H1 (cell line): ENCODE measurements around the gene SCN4A. TPM values are rescaled to one million over a fixed set of nuclear protein-coding genes. Genes with fewer than 3 reads are reported as not detected.

Experiments used
- CTCF ChIA-PET: fragments of 300-600 bp; sonication (Branson Sonifier 250); formaldehyde crosslinking; loops from one replicate; lab custom pipeline; 2021; ENCODE audit not compliant: partially characterized antibody; lab: Charles Lee
- POLR2A ChIA-PET: fragments of 300-600 bp; sonication (Branson Sonifier 250); formaldehyde crosslinking; loops from one replicate; lab custom pipeline; 2021; ENCODE audit warnings: inconsistent platforms; ENCODE audit not compliant: partially characterized antibody; lab: Charles Lee
- DNase-seq, 2 experiments: peaks; one replicate each; pipeline versions ENCODE4 v3.0.0 to v3.0.0-alpha.2; 2010 to 2022; ENCODE audit warnings: low spot score in 2 of 2, low read depth in 1 of 2, mixed read lengths in 1 of 2
- FAIRE-seq: peaks from 2 replicates; lab custom pipeline; 2011; peaks lifted over from hg19 to GRCh38; lab: Jason Lieb, UNC
- H2AFZ ChIP-seq: 2 replicates; pipeline ENCODE4 v1.8.1; 2012; ENCODE audit warnings: low read length, inconsistent platforms
- H2AK5ac ChIP-seq: 2 replicates; pipeline ENCODE4 v1.6.1; 2013; ENCODE audit warnings: low read depth, low read length
- H2BK120ac ChIP-seq: replicated peaks from 2 replicates; pipeline ENCODE3; 2013; ENCODE audit warnings: low read depth, low read length, inconsistent platforms
- H2BK12ac ChIP-seq: 2 replicates; pipeline ENCODE4 v1.6.1; 2013; ENCODE audit warnings: low read depth, low read length
- H2BK15ac ChIP-seq: 2 replicates; pipeline ENCODE4 v1.6.1; 2013; ENCODE audit warnings: low read length
- H2BK20ac ChIP-seq: 2 replicates; pipeline ENCODE4 v1.6.1; 2013; ENCODE audit warnings: low read length
- H2BK5ac ChIP-seq: 2 replicates; pipeline ENCODE4 v1.6.1; 2013; ENCODE audit warnings: low read depth, low read length
- H3K14ac ChIP-seq: 2 replicates; pipeline ENCODE4 v1.6.1; 2013; ENCODE audit warnings: inconsistent platforms; ENCODE audit not compliant: insufficient read length
- H3K18ac ChIP-seq: 2 replicates; pipeline ENCODE4 v1.6.1; 2013; ENCODE audit warnings: low read length; ENCODE audit errors: extremely low read depth
- H3K23ac ChIP-seq: 2 replicates; pipeline ENCODE4 v1.6.1; 2013; ENCODE audit warnings: inconsistent platforms; ENCODE audit not compliant: insufficient read length
- H3K23me2 ChIP-seq: 2 replicates; pipeline ENCODE4 v1.6.1; 2013; ENCODE audit warnings: low read depth, low read length
- H3K27ac ChIP-seq: 2 replicates; pipeline ENCODE4 v1.6.1; 2011; ENCODE audit warnings: low read depth, low read length, inconsistent platforms
- H3K27me3 ChIP-seq, 4 experiments: replicated peaks in 1 of 4; 1 replicate in 1 of 4; 2 replicates in 3 of 4; pipeline versions ENCODE4 v1.6.1 to v1.8.1; 2011 to 2013; ENCODE audit warnings: low read length in 3 of 4, mild to moderate bottlenecking in 3 of 4, inconsistent platforms in 2 of 4, mixed read lengths in 2 of 4, moderate library complexity in 1 of 4; ENCODE audit not compliant: control insufficient read depth in 3 of 4, insufficient read depth in 3 of 4; ENCODE audit errors: extremely low read depth in 1 of 4
- H3K36me3 ChIP-seq, 4 experiments: 2 replicates each; pipeline versions ENCODE4 v1.6.1 to v1.8.1; 2011 to 2013; ENCODE audit warnings: mild to moderate bottlenecking in 4 of 4, low read length in 3 of 4, moderate library complexity in 2 of 4, control low read depth in 1 of 4, inconsistent platforms in 1 of 4; ENCODE audit not compliant: insufficient read depth in 4 of 4, control insufficient read depth in 2 of 4
- H3K4ac ChIP-seq: replicated peaks from 2 replicates; pipeline ENCODE3; 2013; ENCODE audit warnings: low read length, low read depth, mixed read lengths, inconsistent platforms; ENCODE audit not compliant: insufficient read length
- H3K4me1 ChIP-seq, 4 experiments: replicated peaks in 1 of 4; 1 replicate in 1 of 4; 2 replicates in 3 of 4; pipeline versions ENCODE4 v1.6.1 to v1.8.1; 2011 to 2013; ENCODE audit warnings: low read length in 3 of 4, inconsistent platforms in 2 of 4, mixed read lengths in 1 of 4; ENCODE audit not compliant: insufficient read depth in 4 of 4, control insufficient read depth in 3 of 4
- H3K4me2 ChIP-seq, 2 experiments: 2 replicates each; pipeline versions ENCODE4 v1.6.1 to v1.8.1; 2011 to 2013; ENCODE audit warnings: low read depth in 2 of 2, low read length in 2 of 2, control low read depth in 1 of 2, inconsistent platforms in 1 of 2, mild to moderate bottlenecking in 1 of 2; ENCODE audit not compliant: insufficient read depth in 1 of 2
- H3K4me3 ChIP-seq, 4 experiments: fragments of 200-600, 300-600 bp in 1 of 4; sonication (generic), shearing (Covaris generic), sonication (Bioruptor Twin) in 1 of 4; 2 replicates each; pipeline versions ENCODE4 v1.5.1 to v1.8.1; 2011 to 2016; ENCODE audit warnings: low read length in 4 of 4, low read depth in 3 of 4, control low read depth in 2 of 4, inconsistent platforms in 2 of 4, mild to moderate bottlenecking in 2 of 4, mixed read lengths in 1 of 4, moderate library complexity in 1 of 4; ENCODE audit not compliant: insufficient read depth in 2 of 4; ENCODE audit errors: extremely low read depth in 1 of 4
- H3K56ac ChIP-seq: replicated peaks from 2 replicates; pipeline ENCODE3; 2013; ENCODE audit warnings: low read depth, mild to moderate bottlenecking, mixed read lengths, low read length, inconsistent platforms; ENCODE audit not compliant: insufficient read length
- H3K79me1 ChIP-seq: 2 replicates; pipeline ENCODE4 v1.6.1; 2013; ENCODE audit warnings: low read depth, low read length, control low read depth
- H3K79me2 ChIP-seq, 2 experiments: 2 replicates each; pipeline versions ENCODE4 v1.6.1 to v1.8.1; 2012 to 2013; ENCODE audit warnings: low read length in 2 of 2, mild to moderate bottlenecking in 2 of 2, inconsistent platforms in 1 of 2; ENCODE audit not compliant: insufficient read depth in 2 of 2, control insufficient read depth in 1 of 2
- H3K9ac ChIP-seq, 4 experiments: replicated peaks in 1 of 4; 1 replicate in 1 of 4; 2 replicates in 3 of 4; pipeline versions ENCODE4 v1.6.1 to v1.8.1; 2011 to 2013; ENCODE audit warnings: low read depth in 3 of 4, low read length in 3 of 4, control low read depth in 2 of 4, mild to moderate bottlenecking in 2 of 4, moderate library complexity in 2 of 4, inconsistent platforms in 1 of 4; ENCODE audit errors: extremely low read depth in 1 of 4
- H3K9me3 ChIP-seq, 2 experiments: 2 replicates each; pipeline versions ENCODE4 v1.6.1 to v1.8.1; 2012 to 2013; ENCODE audit warnings: mild to moderate bottlenecking in 2 of 2, moderate library complexity in 2 of 2, control low read depth in 1 of 2, inconsistent platforms in 1 of 2, low read depth in 1 of 2, low read length in 1 of 2, mixed read lengths in 1 of 2; ENCODE audit not compliant: insufficient read depth in 2 of 2
- H4K20me1 ChIP-seq, 2 experiments: replicated peaks in 1 of 2; 2 replicates each; pipeline versions ENCODE3 to v1.8.1; 2011 to 2013; ENCODE audit warnings: inconsistent platforms in 2 of 2, low read length in 2 of 2, mild to moderate bottlenecking in 1 of 2; ENCODE audit not compliant: insufficient read depth in 2 of 2, control insufficient read depth in 1 of 2
- H4K5ac ChIP-seq: 2 replicates; pipeline ENCODE4 v1.6.1; 2013; ENCODE audit warnings: low read length, low read depth, mixed read lengths, inconsistent platforms; ENCODE audit not compliant: insufficient read length
- H4K8ac ChIP-seq: 2 replicates; pipeline ENCODE4 v1.8.0; 2013; ENCODE audit warnings: mild to moderate bottlenecking, moderate library complexity, low read length, inconsistent platforms; ENCODE audit not compliant: insufficient read depth; ENCODE audit errors: extremely low read depth
- H4K91ac ChIP-seq: replicated peaks from 2 replicates; pipeline ENCODE3; 2013; ENCODE audit warnings: low read length, mixed read lengths, inconsistent platforms; ENCODE audit not compliant: insufficient read length
- BCL11A ChIP-seq, 2 experiments: IDR thresholded peaks; one replicate each; pipeline ENCODE4 v1.6.1; 2011; ENCODE audit warnings: low read depth in 2 of 2, low read length in 2 of 2, mild to moderate bottlenecking in 2 of 2
- GTF2F1 ChIP-seq: IDR thresholded peaks from 2 replicates; pipeline ENCODE4 v1.6.1; 2012; ENCODE audit warnings: low read depth, low read length, improper control_type of control experiment, borderline replicate concordance
- HDAC2 ChIP-seq, 2 experiments: fragments of 300-600 bp in 1 of 2; sonication (generic) in 1 of 2; IDR thresholded peaks; 2 replicates each; pipeline ENCODE4 v1.6.1; 2011 to 2012; ENCODE audit warnings: low read depth in 2 of 2, low read length in 2 of 2, mild to moderate bottlenecking in 2 of 2, moderate library complexity in 2 of 2, borderline replicate concordance in 1 of 2, inconsistent platforms in 1 of 2
- NANOG ChIP-seq: IDR thresholded peaks from 2 replicates; pipeline ENCODE4 v1.6.1; 2011; ENCODE audit warnings: low read length, low read depth, mild to moderate bottlenecking, inconsistent platforms; ENCODE audit not compliant: insufficient read depth, poor library complexity, severe bottlenecking
- POLR2A ChIP-seq, 2 experiments: IDR thresholded peaks; 1 replicate in 1 of 2; 2 replicates in 1 of 2; pipeline ENCODE4 v1.6.1; 2011; ENCODE audit warnings: low read depth in 2 of 2, low read length in 2 of 2, mild to moderate bottlenecking in 2 of 2; ENCODE audit errors: control extremely low read depth in 1 of 2
- POU5F1 ChIP-seq: IDR thresholded peaks from 2 replicates; pipeline ENCODE4 v1.6.1; 2011; ENCODE audit warnings: low read depth, mild to moderate bottlenecking, low read length, moderate library complexity
- RBBP5 ChIP-seq: IDR thresholded peaks from 2 replicates; pipeline ENCODE4 v1.7.1; 2012; ENCODE audit warnings: low read depth, mild to moderate bottlenecking, inconsistent platforms, low read length, moderate library complexity, borderline replicate concordance
- RXRA ChIP-seq: IDR thresholded peaks from 2 replicates; pipeline ENCODE4 v1.6.1; 2011; ENCODE audit warnings: low read depth, mild to moderate bottlenecking, low read length, moderate library complexity; ENCODE audit not compliant: insufficient read depth
- SIRT6 ChIP-seq: IDR thresholded peaks from one replicate; pipeline ENCODE4 v1.7.1; 2012; ENCODE audit warnings: low read length, inconsistent platforms
- SP1 ChIP-seq: IDR thresholded peaks from 2 replicates; pipeline ENCODE4 v1.6.1; 2011; ENCODE audit warnings: low read depth, low read length
- SRF ChIP-seq: IDR thresholded peaks from 2 replicates; pipeline ENCODE4 v1.6.1; 2011; ENCODE audit warnings: mild to moderate bottlenecking, low read depth, low read length, moderate library complexity
- WGBS, 2 experiments: shearing (Covaris generic) in 1 of 2; methylation state at CpG; one replicate each; pipeline versions ENCODE4 v1.1.6 to v1.1.7; 2013 to 2015; ENCODE audit warnings: low lambda C conversion rate in 2 of 2, mixed read lengths in 2 of 2, inconsistent platforms in 1 of 2, low coverage in 1 of 2, missing lambda C conversion rate in 1 of 2; ENCODE audit not compliant: insufficient replicate concordance in 2 of 2, insufficient coverage in 1 of 2, insufficient read length in 1 of 2; ENCODE audit errors: extremely low coverage in 1 of 2, missing lambda C conversion rate in 1 of 2; 5-methylcytosine and 5-hydroxymethylcytosine counted together
- polyA plus RNA-seq, 7 experiments: library from polyadenylated mRNA; depleted of rRNA in 3 of 7; stranded (reverse) in 5 of 7; unstranded in 2 of 7; fragments of >200 nt in 5 of 7; fragments of 200-250 nt in 2 of 7; gene quantifications; 1 replicate in 5 of 7; 2 replicates in 1 of 7; 4 replicates in 1 of 7; pipeline versions ENCODE4 v1.2.1 to v1.2.3, GENCODE V29; 2011 to 2013; ENCODE audit warnings: missing spikeins in 2 of 7, mixed read lengths in 2 of 7
- total RNA-seq: library from RNA; stranded (reverse); fragmentation: NEBNext Ultra II Directional; extraction: Animal tissue kit (Norgen Biotek cat#: 25700); gene quantifications from 2 replicates; pipeline ENCODE4 v1.2.1, GENCODE V29; 2021
- TF ChIP-seq, protein P1 (sequence below): IDR thresholded peaks from 2 replicates; pipeline ENCODE4 v1.6.1; 2012; ENCODE audit warnings: low read length, inconsistent platforms

SCN4A gene
- total and polyA plus RNA-seq, 2 of the 8 experiments (the other 6 are each of a cell fraction or from before 2014, with no cell fraction given): 5.0 to 8.5 TPM

GRCh38 chr17:63926164-63926563, 46.6 kb downstream of the SCN4A start:
- Histone ChIP-seq H3K23me2 (no peaks in the 10 kb centered on the region), H3K56ac (no peak overlapping the region), H3K27me3 (no peaks in the 10 kb centered on the region), H3K18ac (no peak overlapping the region), H2BK20ac (no peak overlapping the region), H3K14ac (no peak overlapping the region), H3K36me3 (no peaks in the 10 kb centered on the region), H2BK12ac (no peak overlapping the region), H3K9me3 (no peaks in the 10 kb centered on the region), H3K4me3 (no peak overlapping the region), H2BK5ac (no peak overlapping the region), H4K5ac (no peak overlapping the region), H3K4me1 (peaks cover 0 to 7% (median 5%) of the 10 kb centered on the region in 4 experiments; a peak in 5 of 7 replicates), H3K23ac (no peak overlapping the region)
- no peak for DNase-seq
- 83% methylated on average over 2 of the region's 2 CpGs; no CpG with 5 or more reads in 1 of the 2 experiments for WGBS, 2 experiments
- POLR2A ChIA-PET: interaction anchor here (1.0 kb wide), 1 partner anchor 8 kb away, joined by 3 read pairs; no protein-coding TSS in a partner anchor
- TF ChIP-seq GTF2F1 (no peak), SP1 (no peak), RXRA (no peak), POU5F1 (no peak), BCL11A (IDR thresholded peaks at IDR 0.05; ENCODE audit: low read depth in 2 of 2, low read length in 2 of 2) (no peak), POLR2A (IDR thresholded peaks at IDR 0.05; ENCODE audit: control extremely low read depth in 1 of 2, low read depth in 2 of 2, low read length in 2 of 2) (no peak), RBBP5 (no peak), SIRT6 (no peak), SRF (no peak), NANOG (no peak), HDAC2 (IDR thresholded peaks at IDR 0.05; ENCODE audit: borderline replicate concordance in 1 of 2, low read depth in 2 of 2, low read length in 2 of 2) (no peak)
- TF ChIP-seq, protein P1, sequence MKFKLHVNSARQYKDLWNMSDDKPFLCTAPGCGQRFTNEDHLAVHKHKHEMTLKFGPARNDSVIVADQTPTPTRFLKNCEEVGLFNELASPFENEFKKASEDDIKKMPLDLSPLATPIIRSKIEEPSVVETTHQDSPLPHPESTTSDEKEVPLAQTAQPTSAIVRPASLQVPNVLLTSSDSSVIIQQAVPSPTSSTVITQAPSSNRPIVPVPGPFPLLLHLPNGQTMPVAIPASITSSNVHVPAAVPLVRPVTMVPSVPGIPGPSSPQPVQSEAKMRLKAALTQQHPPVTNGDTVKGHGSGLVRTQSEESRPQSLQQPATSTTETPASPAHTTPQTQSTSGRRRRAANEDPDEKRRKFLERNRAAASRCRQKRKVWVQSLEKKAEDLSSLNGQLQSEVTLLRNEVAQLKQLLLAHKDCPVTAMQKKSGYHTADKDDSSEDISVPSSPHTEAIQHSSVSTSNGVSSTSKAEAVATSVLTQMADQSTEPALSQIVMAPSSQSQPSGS: no peak
- TF ChIP-seq, all 59 proteins: peak for 0
- H3K9ac ChIP-seq: no peak overlapping the region
- CTCF ChIA-PET: interaction anchor here (0.7 to 5.9 kb wide), 7 partner anchors 9 to 273 kb away, joined by 3 to 25 read pairs (median 4); no protein-coding TSS in a partner anchor
- H3K79me1 ChIP-seq: no peaks in the 10 kb centered on the region
- H3K4ac ChIP-seq: no peak overlapping the region
- H2AFZ ChIP-seq: no peak overlapping the region
- H3K79me2 ChIP-seq: no peaks in the 10 kb centered on the region
- no peak overlapping the region for H2BK15ac ChIP-seq
- H4K91ac ChIP-seq: no peak overlapping the region
- H4K8ac ChIP-seq: no peak overlapping the region
- no peak overlapping the region for H2BK120ac ChIP-seq
- H3K4me2 ChIP-seq: no peak overlapping the region
- no peak overlapping the region for H2AK5ac ChIP-seq
- no peaks in the 10 kb centered on the region for H4K20me1 ChIP-seq
- FAIRE-seq: no peak
- H3K27ac ChIP-seq: no peak overlapping the region
